NCI-H526 (cell line): Measurements from ENCODE around the gene RPS16.

ENCODE experiments used
- DNase-seq, 2 experiments: peaks; one replicate each; lab custom pipeline; 2025; lab: John Stamatoyannopoulos, UW

Gene RPS16

GRCh38 chr19:39449116-39449797 lies 13.5 kb upstream of the RPS16 start:
- DNase-seq = no peak

GRCh38 chr19:39448271-39448670 lies 12.5 kb upstream of the RPS16 start:
- DNase-seq = no peak

GRCh38 chr19:39446365-39447084 lies 10.8 kb upstream of the RPS16 start:
- no peak for DNase-seq

- DNase-seq = peak; percentile 97 to 99
Measured at GRCh38 chr19:39445196-39446111, 9.7 kb upstream of the RPS16 start, which contains the start of gene SUPT5H. Gene SUPT5H (plus strand): TSS chr19:39445582. CDS start chr19:39445891, 309 bp downstream.

DNA sequence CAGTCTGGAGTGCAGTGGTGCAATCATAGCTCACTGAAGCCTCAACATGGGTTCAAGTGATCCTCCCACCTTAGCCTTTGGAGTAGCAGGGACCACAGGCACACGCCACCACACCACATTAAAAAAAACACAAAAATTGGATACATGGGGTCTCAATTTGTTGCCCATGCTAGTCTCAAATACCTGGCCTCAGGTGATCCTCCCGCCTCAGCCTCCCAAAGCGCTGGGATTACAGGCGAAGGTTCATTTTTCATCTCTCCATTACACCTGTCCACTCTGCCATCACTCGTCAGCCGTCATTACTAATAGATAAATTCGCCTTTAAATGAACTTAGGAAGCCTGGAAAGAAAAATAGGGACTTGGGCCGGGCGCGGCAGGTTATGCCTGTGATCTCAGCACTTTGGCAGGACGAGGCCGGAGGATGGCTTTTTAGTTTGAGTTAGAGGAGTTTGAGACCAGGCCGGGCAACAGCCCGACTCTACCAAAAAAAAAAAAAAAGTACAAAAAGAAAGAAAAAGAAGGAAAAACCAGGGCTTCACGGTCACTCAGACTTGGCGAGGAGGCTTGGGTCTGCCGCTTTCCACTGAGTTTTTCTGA lies 8.9 kb upstream of the RPS16 start:
- no peak for DNase-seq

- DNase-seq = no peak
Measured at GRCh38 chr19:39438270-39438934, 2.7 kb upstream of the RPS16 start.

DNA sequence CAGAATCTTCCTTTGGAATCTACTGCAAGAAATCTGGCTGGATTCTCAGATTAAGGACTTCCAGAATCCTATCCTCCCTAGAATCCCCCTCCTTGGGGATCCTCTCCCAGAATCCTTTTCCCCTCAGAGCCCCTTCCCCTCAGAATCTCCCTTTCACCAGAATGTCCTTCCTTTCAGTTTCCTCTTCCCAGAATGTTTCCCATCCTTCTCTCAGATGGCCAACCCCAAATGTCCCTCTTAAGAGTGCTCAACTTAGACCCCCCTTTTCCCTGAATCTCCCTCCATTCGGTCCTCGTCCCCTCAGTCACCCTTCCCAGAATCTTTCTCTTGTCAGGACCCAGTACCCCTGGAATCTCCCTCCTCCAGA lies 584 bp upstream of the RPS16 start:
- DNase-seq = no peak

DNA sequence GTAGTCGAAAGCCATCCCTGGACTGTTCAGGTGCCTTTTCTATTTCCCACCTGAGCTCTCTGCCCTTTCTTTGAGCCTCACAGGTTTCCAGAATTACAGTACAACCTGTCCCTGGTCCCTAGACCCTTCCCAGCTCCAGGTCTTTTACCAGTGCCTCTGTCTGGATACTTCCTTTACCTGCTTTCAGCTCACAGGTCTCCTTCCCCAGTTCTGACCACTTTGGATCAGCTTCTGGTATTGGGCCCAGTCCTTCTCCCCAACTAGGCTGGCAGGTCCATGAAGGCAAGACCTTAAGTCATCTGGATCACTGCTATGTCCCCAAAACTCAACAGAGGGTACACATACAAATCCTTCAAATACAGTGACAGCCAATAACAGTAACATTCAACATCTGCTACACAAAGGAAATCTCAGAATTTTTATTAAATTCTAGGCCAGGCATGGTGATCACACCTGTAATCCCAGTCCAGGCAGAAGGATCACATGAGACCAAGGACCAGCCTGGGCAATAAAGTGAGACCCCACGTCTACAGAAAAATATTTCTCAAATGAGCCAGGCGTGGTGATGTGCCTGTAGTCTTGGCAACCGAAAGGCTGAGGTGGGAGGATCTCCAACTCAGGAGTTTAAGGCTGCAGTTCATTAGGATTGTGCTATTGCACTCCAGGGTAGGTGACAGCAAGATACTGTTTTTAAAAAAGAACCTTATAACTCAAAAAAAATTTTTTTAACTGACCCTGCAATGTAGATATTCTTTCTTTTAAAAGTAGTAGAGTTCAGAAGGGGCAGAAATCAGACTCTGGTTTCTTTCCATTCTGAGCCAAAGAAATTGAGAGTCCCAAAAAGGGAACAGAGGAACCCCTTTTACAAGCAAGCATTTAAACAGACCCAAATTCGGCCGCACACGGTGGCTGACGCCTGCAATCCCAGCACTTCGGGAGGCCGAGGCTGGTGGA lies 1.3 kb downstream of the RPS16 start:
- DNase-seq = no peak

DNA sequence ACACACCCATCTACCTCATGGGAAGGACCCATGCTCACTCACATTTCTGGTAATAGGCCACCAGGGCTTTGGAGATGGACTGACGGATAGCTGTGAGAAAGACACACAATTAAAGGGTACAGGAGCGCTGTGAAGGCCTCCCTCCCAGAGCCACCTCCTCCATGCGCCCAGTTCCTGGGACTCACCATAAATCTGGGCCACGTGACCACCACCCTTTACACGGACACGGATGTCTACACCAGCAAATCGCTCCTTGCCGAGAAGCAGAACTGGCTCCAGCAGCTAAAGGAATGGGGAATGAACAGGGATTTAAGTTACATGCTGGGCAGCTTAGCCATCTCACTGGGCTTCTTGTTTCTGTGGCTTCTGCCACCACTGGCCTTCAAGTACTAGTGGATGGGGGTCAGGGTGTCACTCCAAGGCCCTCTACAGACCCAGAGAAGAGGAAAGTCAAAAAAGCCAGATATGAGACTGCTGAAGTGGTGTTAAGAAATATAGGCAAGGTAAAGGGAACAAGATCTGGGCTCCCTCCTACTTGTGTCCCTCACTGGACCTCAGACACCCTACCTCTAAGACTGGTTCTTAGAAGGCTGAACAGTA lies 2.2 kb downstream of the RPS16 start:
- DNase-seq = no peak

GRCh38 chr19:39432677-39433025 lies 3.1 kb downstream of the RPS16 start:
- no peak for DNase-seq

- DNase-seq = no peak
Measured at GRCh38 chr19:39430675-39431593, 4.8 kb downstream of the RPS16 start.

DNA sequence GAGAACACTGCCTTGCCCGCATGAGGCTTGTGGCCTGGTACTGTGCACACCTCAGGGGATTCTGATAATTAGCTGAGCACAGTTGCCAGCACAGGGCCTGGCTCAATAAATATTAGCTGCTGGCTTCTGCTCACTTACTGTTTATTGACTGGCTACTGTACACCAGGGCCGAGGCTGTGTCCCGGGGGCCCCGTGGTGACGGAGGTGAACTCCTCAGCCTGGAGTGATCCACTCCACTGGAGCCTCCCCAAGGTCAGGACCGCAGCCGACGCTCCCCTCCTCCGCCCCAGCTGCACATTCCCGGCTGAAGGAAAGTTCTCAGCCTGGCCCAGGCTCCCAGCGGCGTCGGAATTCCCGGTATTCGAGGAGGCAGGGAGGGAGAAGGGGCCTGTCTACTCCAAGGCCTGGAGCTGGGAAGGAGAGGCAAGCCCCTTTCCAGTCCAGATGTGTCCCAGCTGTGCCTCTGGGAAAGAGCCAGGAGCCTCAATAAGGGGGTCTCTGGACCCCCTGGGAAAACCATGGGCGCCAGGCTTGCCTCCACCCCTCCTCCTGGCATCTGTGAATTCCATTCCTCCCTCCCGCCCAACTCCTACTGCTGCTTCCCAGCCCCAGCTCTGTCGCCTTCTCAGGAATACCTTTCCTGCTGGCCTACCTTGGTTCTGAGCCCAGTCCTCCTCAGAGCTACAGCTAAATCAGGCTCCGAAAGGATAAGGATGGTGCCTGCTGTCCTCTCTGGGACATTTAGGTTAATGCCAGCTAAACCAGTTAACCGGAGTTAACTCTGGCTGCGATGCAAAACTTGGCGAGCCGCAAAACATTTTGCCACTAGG lies 7.3 kb downstream of the RPS16 start:
- DNase-seq = peak in 1 of 2 experiments; percentile 30

DNA sequence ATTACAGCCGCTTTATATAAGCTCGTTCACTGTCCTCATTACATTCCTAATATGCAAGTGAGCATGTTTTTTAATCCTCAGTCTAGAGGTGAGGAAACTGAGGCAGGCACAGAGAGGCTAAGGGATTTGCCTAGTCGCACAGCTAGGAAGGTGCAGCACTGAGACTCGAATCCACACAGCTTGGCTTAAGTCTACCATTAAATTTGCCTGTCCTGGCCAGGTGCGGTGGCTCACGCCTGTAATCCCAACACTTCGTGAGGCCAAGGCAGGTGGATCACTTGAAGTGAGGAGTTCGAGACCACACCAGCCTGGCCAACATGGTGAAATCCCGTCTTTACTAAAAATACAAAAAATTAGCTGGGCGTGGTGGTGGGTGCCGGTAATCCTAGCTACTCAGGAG lies 8.0 kb downstream of the RPS16 start:
- DNase-seq = no peak

DNA sequence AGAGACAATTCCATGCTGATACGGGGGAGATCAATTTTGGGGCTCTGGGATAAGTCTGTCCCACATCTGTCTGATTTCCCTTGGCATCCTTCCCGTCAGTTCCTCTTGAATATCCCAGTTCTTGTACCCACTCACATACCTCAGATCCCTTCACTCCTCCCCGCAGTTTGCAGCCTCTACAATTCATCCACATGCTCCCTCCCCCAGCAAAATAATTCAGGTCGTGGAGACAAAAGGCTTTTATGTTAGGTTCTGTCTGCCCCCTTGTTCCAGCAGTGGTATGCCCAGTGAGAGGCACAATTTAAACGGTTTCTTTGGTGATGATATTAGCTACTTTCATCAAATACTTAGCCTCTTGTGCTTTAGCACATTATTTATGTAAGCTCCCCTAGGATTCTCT lies 9.6 kb downstream of the RPS16 start:
- DNase-seq = no peak

- DNase-seq = no peak
Measured at GRCh38 chr19:39425744-39426143, 10.0 kb downstream of the RPS16 start.

DNA sequence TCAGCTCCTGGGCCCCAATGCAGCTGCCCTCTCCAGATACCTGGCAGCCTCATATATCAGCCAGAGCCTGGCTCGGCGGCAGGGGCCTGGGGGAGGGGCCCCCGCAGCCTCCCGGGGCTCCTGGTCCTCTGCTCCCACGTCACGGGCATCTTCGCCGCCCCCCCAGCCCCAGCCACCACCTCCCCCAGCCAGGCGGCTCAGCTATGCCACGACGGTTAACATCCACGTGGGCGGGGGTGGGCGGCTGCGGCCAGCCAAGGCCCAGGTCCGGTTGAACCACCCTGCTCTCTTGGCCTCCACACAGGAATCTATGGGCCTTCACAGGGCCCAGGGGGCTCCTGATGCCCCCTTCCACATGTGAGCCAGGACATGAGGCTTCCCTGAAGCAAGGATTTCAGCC lies 10.8 kb downstream of the RPS16 start:
- no peak for DNase-seq

- DNase-seq = no peak
Measured at GRCh38 chr19:39423258-39424086, 12.3 kb downstream of the RPS16 start.
